ENCODE measurements around the gene FANCG. TPM values are rescaled to one million over a fixed set of nuclear protein-coding genes. Genes with fewer than 3 reads are reported as not detected.

FANCG gene
- total and polyA plus RNA-seq, 4 donors: 7.2 to 20.6 (median 15.3) TPM

DNA sequence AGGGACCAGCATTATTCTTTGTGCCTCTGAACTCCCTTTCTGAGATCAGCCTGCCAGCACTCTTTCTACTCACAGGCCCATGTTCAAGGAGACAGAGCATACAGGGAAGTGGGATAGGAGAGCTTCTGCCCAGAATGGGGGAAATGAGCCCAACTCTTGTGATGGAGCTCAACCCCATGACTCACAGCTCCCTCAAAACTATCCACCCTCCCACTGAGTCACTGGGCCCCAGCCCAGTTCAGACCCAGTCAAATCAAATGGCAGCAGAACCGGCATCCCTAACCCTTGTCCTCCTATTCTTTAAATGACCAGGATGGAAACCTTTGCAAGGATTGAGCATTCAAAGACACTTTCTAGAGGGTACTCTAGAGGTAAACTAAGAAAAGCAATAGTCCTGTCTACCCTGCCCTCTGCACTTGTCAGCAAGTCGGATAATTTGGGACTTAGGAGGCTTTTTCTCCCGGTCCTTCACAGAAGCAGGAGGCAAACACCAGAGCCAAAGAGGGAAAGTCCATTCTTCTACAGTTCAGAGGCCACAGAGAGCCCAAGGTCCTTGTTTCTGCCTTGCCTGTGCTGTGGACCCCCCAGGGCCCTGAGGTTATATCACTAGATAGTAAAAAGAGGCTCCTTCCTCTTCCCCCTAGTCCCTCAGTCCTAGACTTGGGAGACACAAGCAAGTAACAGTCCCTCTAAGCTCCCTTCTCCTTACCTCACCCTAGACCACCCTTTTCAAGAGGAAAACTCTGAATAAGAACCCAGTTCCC lies 32.7 kb upstream of the FANCG start:
- H3K9me3 ChIP-seq (ENCODE audit: control insufficient read depth in 4 of 4, insufficient read depth in 3 of 4, low read length in 3 of 4): no peaks in the 10 kb centered on the region
- TF ChIP-seq, protein P1, sequence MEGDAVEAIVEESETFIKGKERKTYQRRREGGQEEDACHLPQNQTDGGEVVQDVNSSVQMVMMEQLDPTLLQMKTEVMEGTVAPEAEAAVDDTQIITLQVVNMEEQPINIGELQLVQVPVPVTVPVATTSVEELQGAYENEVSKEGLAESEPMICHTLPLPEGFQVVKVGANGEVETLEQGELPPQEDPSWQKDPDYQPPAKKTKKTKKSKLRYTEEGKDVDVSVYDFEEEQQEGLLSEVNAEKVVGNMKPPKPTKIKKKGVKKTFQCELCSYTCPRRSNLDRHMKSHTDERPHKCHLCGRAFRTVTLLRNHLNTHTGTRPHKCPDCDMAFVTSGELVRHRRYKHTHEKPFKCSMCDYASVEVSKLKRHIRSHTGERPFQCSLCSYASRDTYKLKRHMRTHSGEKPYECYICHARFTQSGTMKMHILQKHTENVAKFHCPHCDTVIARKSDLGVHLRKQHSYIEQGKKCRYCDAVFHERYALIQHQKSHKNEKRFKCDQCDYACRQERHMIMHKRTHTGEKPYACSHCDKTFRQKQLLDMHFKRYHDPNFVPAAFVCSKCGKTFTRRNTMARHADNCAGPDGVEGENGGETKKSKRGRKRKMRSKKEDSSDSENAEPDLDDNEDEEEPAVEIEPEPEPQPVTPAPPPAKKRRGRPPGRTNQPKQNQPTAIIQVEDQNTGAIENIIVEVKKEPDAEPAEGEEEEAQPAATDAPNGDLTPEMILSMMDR (IDR thresholded peaks at IDR 0.05; ENCODE audit: control extremely low read depth, extremely low read depth): no peak
- peak overlapping the region; percentile 62 to 90 for H3K27ac ChIP-seq (ENCODE audit: low read depth in 1 of 2, low read length in 1 of 2)
- no peak overlapping the region for H3K4me3 ChIP-seq
- H3K36me3 ChIP-seq (ENCODE audit: control insufficient read depth in 4 of 4, insufficient read depth in 4 of 4, low read length in 4 of 4): peaks cover 0 to 9% (median 4%) of the 10 kb centered on the region in 4 donors
- WGBS, 2 donors: 81 to 87% methylated on average over 3 of the region's 3 CpGs
- H3K9ac ChIP-seq (ENCODE audit: insufficient read depth in 1 of 2, low read length in 2 of 2): peak overlapping the region in 1 of 2 donors; percentile 67
- DNase-seq: no peak
- no peak for ATAC-seq (ENCODE audit: insufficient read depth, low FRiP score)
- peaks cover 14 to 48% (median 32%) of the 10 kb centered on the region in 5 donors for H3K4me1 ChIP-seq (ENCODE audit: control insufficient read depth in 5 of 5, insufficient read depth in 5 of 5, low read length in 5 of 5)
- no peaks in the 10 kb centered on the region for H3K27me3 ChIP-seq (ENCODE audit: control insufficient read depth in 3 of 3, insufficient read depth in 3 of 3, low read length in 2 of 3)

DNA sequence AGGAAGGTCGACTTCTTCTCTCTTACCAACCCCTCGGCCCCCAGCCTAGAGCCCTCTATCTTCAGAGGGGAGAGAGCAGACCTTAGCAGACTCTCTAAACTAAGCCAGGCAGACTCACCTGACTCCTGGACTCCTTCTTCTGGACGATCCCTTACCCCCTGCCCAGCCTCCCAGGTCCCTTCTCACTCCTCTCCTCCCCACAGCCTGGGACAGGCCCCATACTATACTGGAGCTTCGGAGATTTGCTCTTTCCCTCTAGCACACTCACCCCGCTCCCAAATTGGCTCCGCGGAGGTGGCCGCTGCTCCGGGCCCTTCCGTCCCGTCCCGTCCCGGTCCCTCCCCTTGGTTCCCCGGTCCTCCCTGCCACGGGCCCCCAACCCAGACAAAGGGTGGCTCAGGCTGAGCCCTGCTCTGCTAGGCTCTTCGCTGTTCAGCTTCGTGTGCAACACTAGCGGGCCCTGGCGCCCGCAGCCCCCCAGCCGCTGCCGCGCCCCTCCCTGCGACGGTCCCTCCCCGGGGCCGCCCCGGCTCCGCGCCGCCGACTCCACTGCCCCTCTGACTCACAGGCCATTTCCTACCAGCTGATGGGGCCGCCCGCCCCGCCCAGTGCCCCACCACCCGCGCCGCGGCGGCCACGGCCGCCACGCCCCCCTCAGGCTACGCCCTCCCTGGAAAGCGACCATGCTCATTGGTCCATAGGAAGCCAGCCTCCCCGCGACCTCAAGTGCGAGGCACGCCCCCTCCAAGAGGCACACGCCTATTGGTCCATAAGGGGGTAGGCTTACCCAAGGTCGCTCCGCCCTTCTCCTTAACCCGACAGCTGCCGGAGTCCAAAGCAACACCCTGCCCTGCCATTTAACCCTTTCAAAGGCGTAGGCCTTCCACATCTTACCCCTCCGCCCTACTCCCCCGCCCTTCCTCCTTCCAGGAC lies 31.5 kb upstream of the FANCG start:
- TF ChIP-seq, protein P1 (IDR thresholded peaks at IDR 0.05; ENCODE audit: control extremely low read depth, extremely low read depth): no peak
- ATAC-seq (ENCODE audit: insufficient read depth, low FRiP score): peak; percentile 83
- H3K27ac ChIP-seq (ENCODE audit: low read depth in 1 of 2, low read length in 1 of 2): peak overlapping the region; percentile 91 to 95
- H3K9me3 ChIP-seq (ENCODE audit: control insufficient read depth in 4 of 4, insufficient read depth in 3 of 4, low read length in 3 of 4): no peaks in the 10 kb centered on the region
- no peaks in the 10 kb centered on the region for H3K27me3 ChIP-seq (ENCODE audit: control insufficient read depth in 3 of 3, insufficient read depth in 3 of 3, low read length in 2 of 3)
- 1 to 2% methylated on average over 56 to 57 of the region's 57 CpGs for WGBS, 2 donors
- H3K4me1 ChIP-seq (ENCODE audit: control insufficient read depth in 5 of 5, insufficient read depth in 5 of 5, low read length in 5 of 5): peaks cover 14 to 43% (median 28%) of the 10 kb centered on the region in 5 donors
- H3K36me3 ChIP-seq (ENCODE audit: control insufficient read depth in 4 of 4, insufficient read depth in 4 of 4, low read length in 4 of 4): peaks cover under 1 to 20% (median 8%) of the 10 kb centered on the region in 4 donors
- peak overlapping the region in 1 of 2 donors; percentile 86 for H3K9ac ChIP-seq (ENCODE audit: insufficient read depth in 1 of 2, low read length in 2 of 2)
- DNase-seq: peak; percentile 98 to 99 (median 99)
- H3K4me3 ChIP-seq: peak overlapping the region; percentile 64

DNA sequence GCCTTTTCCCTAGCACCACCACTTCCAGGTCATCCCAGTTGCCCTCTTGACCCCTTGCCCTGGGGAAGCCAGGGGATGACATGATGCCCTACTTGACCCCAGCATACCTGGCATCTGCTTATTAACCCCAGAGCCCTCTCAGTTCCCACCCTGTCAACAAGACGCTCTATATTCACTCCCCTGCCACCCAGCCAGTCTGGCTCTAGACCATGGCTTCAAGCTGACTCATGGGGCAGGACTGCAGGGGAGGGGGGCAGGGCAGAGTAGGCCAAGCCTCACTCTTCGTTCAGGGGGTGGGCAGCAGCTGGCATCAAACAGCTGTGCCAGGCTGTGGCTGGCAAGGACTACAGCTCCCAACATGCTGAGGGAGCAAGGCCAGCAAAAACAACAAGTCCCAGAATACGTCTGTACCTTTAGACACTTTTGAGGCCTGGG lies 30.6 kb upstream of the FANCG start:
- TF ChIP-seq, protein P1 (IDR thresholded peaks at IDR 0.05; ENCODE audit: control extremely low read depth, extremely low read depth): no peak

More for the DNA sequence above, 30.6 kb upstream of the FANCG start:
- peak overlapping the region in 1 of 2 donors; percentile 91 for H3K27ac ChIP-seq (ENCODE audit: low read depth in 1 of 2, low read length in 1 of 2)
- peak overlapping the region in 1 of 2 donors; percentile 86 for H3K9ac ChIP-seq (ENCODE audit: insufficient read depth in 1 of 2, low read length in 2 of 2)
- 43 to 46% methylated on average over 3 of the region's 3 CpGs for WGBS, 2 donors
- no peaks in the 10 kb centered on the region for H3K9me3 ChIP-seq (ENCODE audit: control insufficient read depth in 4 of 4, insufficient read depth in 3 of 4, low read length in 3 of 4)
- no peak for ATAC-seq (ENCODE audit: insufficient read depth, low FRiP score)
- H3K36me3 ChIP-seq (ENCODE audit: control insufficient read depth in 4 of 4, insufficient read depth in 4 of 4, low read length in 4 of 4): peaks cover 9 to 28% (median 13%) of the 10 kb centered on the region in 4 donors
- H3K27me3 ChIP-seq (ENCODE audit: control insufficient read depth in 3 of 3, insufficient read depth in 3 of 3, low read length in 2 of 3): no peaks in the 10 kb centered on the region
- DNase-seq: no peak
- H3K4me3 ChIP-seq: no peak overlapping the region
- peaks cover 14 to 40% (median 28%) of the 10 kb centered on the region in 5 donors for H3K4me1 ChIP-seq (ENCODE audit: control insufficient read depth in 5 of 5, insufficient read depth in 5 of 5, low read length in 5 of 5)

Data from lung (tissue), 12 donors.